PC-9 (cell line): ENCODE data around the gene GALNT2. TPM values are rescaled to one million over a fixed set of nuclear protein-coding genes. Genes with fewer than 3 reads are reported as not detected.
A peak's percentile ranks its signal among the peaks of the same experiment; 100 is the strongest.

ENCODE experiments used
- BruUV-seq: library from RNA; stranded (reverse); fragments of 400-500 nt; replicated peaks from 2 replicates; lab custom pipeline; 2021; lab: Mats Ljungman, UMichigan
- CTCF ChIA-PET: fragments of 300-600 bp; sonication (Branson Sonifier 250); formaldehyde crosslinking; loops from one replicate; lab custom pipeline; 2022; ENCODE audit warnings: antibody characterized with exemption; lab: Charles Lee
- POLR2A ChIA-PET: fragments of 300-600 bp; sonication (Branson Sonifier 250); formaldehyde crosslinking; loops from one replicate; lab custom pipeline; 2022; ENCODE audit warnings: antibody characterized with exemption; ENCODE audit not compliant: unreplicated experiment; lab: Charles Lee
- DNase-seq, 2 experiments: peaks; one replicate each; pipeline versions ENCODE4 v3.0.0 to v3.0.0-alpha.2; 2015 to 2022; ENCODE audit warnings: mixed read lengths in 1 of 2
- H2AFZ ChIP-seq: fragments of 200-600 bp; sonication (generic); 2 replicates; pipeline ENCODE4 v1.8.1; 2017; ENCODE audit warnings: antibody characterized with exemption
- H3F3A ChIP-seq: fragments of 200-600 bp; sonication (generic); 2 replicates; pipeline ENCODE4 v1.8.1; 2017; ENCODE audit warnings: antibody characterized with exemption, mild to moderate bottlenecking, low read depth; ENCODE audit not compliant: insufficient read depth
- H3K27ac ChIP-seq: fragments of 200-600 bp; sonication (generic); 2 replicates; pipeline ENCODE4 v1.6.1; 2016; ENCODE audit warnings: mixed run types
- H3K27me3 ChIP-seq: fragments of 200-600 bp; sonication (generic); 2 replicates; pipeline ENCODE4 v1.6.1; 2016; ENCODE audit warnings: low read depth, mixed run types; ENCODE audit not compliant: insufficient read depth
- H3K36me3 ChIP-seq: fragments of 200-600 bp; sonication (generic); 2 replicates; pipeline ENCODE4 v1.6.1; 2016; ENCODE audit warnings: low read depth, mixed run types
- H3K4me1 ChIP-seq: fragments of 200-600 bp; sonication (generic); replicated peaks from 2 replicates; pipeline ENCODE4 v1.6.1; 2016; ENCODE audit warnings: mixed run types; ENCODE audit not compliant: insufficient read depth
- H3K4me2 ChIP-seq: fragments of 200-600 bp; sonication (generic); 2 replicates; pipeline ENCODE4 v1.6.1; 2017; ENCODE audit warnings: mixed run types
- H3K4me3 ChIP-seq: fragments of 200-600 bp; sonication (generic); 2 replicates; pipeline ENCODE4 v1.6.1; 2016; ENCODE audit warnings: mixed run types
- H3K79me2 ChIP-seq: fragments of 200-600 bp; sonication (generic); 2 replicates; pipeline ENCODE4 v1.6.1; 2017; ENCODE audit warnings: low read depth, mixed run types
- H3K9me2 ChIP-seq: fragments of 200-600 bp; sonication (generic); 2 replicates; pipeline ENCODE4 v1.8.1; 2017; ENCODE audit warnings: mild to moderate bottlenecking; ENCODE audit not compliant: insufficient read depth
- H3K9me3 ChIP-seq: fragments of 200-600 bp; sonication (generic); 2 replicates; pipeline ENCODE4 v1.8.1; 2016; ENCODE audit warnings: low read depth; ENCODE audit not compliant: insufficient read depth
- H4K20me1 ChIP-seq: fragments of 200-600 bp; sonication (generic); 2 replicates; pipeline ENCODE4 v1.8.1; 2017; ENCODE audit not compliant: insufficient read depth
- EZH2 ChIP-seq: fragments of 200-600 bp; sonication (generic); IDR thresholded peaks from 2 replicates; pipeline ENCODE4 v1.8.0; 2017; ENCODE audit warnings: antibody characterized with exemption, low read depth
- intact Hi-C: fragments of 100-400 bp; cut with micrococcal nuclease; formaldehyde crosslinking; loops from one replicate; pipeline ENCODE4 v1.10.0; 2022; ENCODE audit not compliant: unreplicated experiment
- total RNA-seq: library from RNA; stranded (reverse); gene quantifications from 2 replicates; pipeline ENCODE4 v1.2.3, GENCODE V29; 2021
- TF ChIP-seq, protein P1 (sequence below): fragments of 200-600 bp; sonication (generic); conservative IDR thresholded peaks from 2 replicates; pipeline ENCODE4 v1.6.1; 2017; ENCODE audit warnings: mixed run types, antibody characterized with exemption, mild to moderate bottlenecking, moderate library complexity

Gene GALNT2
- total RNA-seq, 1 experiment from 2014 or later = 121 TPM

DNA sequence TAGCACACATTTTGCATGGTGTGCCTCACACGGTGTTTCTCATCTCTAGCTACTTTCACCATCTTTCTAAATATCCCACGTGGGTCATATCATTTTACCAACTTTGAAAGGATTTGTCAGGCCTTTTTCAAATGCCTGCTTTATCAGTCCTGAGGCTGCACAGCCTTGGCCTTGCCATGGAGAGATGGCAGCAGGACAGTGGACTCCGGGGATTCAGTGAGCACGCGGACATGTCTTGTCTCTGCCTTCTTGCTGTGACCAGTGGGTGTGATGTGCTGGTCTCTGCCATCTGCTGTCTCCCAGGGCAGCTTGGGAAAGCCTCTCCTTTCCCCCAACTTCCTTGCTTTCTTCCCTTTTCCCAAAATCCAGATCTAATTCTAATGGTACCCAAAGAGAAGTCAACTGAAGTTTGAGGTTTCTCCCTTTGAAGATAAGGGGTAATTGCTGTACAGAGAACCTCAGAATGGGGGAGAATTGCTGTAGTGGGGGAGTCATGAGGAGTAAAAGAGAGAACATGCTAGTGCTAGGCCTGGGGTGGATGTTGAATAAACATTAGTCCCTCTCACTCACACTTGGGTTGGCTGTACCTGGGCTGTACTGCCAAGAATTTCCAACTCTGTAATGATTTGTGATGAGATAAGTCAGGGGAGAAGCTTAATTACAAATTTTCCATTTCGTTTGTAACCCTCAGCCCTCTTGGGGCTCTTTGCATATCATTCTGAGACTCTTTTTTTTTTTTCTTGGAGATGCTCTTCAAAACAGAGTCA, 99.5 kb downstream of the GALNT2 start:
- Histone ChIP-seq H3K4me3 (no peak overlapping the region), H3F3A (no peaks in the 10 kb centered on the region), H3K79me2 (peaks cover 11% of the 10 kb centered on the region; the same call in 1 of the 2 replicates), H4K20me1 (no peaks in the 10 kb centered on the region), H3K9me2 (no peaks in the 10 kb centered on the region), H2AFZ (no peak overlapping the region), H3K9me3 (peaks cover 8% of the 10 kb centered on the region; the same call in 1 of the 2 replicates), H3K27me3 (no peaks in the 10 kb centered on the region), H3K27ac (no peak overlapping the region), H3K36me3 (no peaks in the 10 kb centered on the region), H3K4me2 (no peak overlapping the region), H3K4me1 (no peaks in the 10 kb centered on the region)
- CTCF ChIA-PET = interaction anchor here (0.6 to 0.7 kb wide), 4 partner anchors 89 to 757 kb away, joined by 3 to 7 read pairs (median 3); no protein-coding TSS in a partner anchor
- BruUV-seq = no TSS peak
- TF ChIP-seq, protein P1, sequence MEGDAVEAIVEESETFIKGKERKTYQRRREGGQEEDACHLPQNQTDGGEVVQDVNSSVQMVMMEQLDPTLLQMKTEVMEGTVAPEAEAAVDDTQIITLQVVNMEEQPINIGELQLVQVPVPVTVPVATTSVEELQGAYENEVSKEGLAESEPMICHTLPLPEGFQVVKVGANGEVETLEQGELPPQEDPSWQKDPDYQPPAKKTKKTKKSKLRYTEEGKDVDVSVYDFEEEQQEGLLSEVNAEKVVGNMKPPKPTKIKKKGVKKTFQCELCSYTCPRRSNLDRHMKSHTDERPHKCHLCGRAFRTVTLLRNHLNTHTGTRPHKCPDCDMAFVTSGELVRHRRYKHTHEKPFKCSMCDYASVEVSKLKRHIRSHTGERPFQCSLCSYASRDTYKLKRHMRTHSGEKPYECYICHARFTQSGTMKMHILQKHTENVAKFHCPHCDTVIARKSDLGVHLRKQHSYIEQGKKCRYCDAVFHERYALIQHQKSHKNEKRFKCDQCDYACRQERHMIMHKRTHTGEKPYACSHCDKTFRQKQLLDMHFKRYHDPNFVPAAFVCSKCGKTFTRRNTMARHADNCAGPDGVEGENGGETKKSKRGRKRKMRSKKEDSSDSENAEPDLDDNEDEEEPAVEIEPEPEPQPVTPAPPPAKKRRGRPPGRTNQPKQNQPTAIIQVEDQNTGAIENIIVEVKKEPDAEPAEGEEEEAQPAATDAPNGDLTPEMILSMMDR = no peak
- no peak for TF ChIP-seq EZH2
- no peak for DNase-seq
- intact Hi-C loops = loop anchor here (10.0 kb wide), 2 partner anchors 312 to 502 kb away; no protein-coding TSS in a partner anchor
- POLR2A ChIA-PET = no interaction called here

DNA sequence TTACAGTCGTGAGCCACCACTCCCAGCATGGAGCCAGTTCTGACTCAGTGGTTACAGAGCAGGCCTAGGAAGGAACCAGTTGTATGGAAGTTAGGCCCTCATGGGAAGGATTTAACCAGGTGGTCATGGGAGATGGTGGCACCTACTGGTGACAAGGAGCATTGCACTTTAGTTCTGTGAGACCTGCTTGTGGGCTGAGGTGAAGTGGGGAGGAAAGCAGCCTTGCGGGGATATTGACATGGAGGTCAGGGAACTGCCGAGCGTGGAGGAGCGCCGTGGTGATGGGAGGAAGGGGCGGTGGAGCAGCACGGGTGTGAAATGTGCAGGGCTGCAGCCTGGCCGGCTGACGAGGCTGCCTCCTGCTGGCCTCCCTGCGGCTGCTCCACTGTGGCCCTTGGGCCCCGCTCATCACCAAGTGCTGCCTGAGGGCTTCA, 100.4 kb downstream of the GALNT2 start:
- Histone ChIP-seq H3F3A (no peaks in the 10 kb centered on the region), H3K4me1 (no peaks in the 10 kb centered on the region), H3K27me3 (no peaks in the 10 kb centered on the region), H3K36me3 (no peaks in the 10 kb centered on the region), H3K9me3 (peaks cover 8% of the 10 kb centered on the region; the same call in 1 of the 2 replicates), H3K4me2 (no peak overlapping the region), H4K20me1 (0 out of 2 replicates have a peak, but pooled peaks cover 3% of the 10 kb centered on the region), H3K27ac (no peak overlapping the region), H3K79me2 (peaks cover 11% of the 10 kb centered on the region; the same call in 1 of the 2 replicates), H3K9me2 (no peaks in the 10 kb centered on the region), H3K4me3 (no peak overlapping the region), H2AFZ (no peak overlapping the region)
- no peak for TF ChIP-seq EZH2
- TF ChIP-seq, protein P1 = peak; percentile 88
- BruUV-seq = no TSS peak
- CTCF ChIA-PET = interaction anchor here (0.6 to 0.7 kb wide), 3 partner anchors 124 to 757 kb away, joined by 3 to 7 read pairs (median 3); no protein-coding TSS in a partner anchor
- POLR2A ChIA-PET = no interaction called here
- intact Hi-C loops = loop anchor here (10.0 kb wide), 2 partner anchors 313 to 503 kb away; no protein-coding TSS in a partner anchor
- peak in 1 of 2 experiments; percentile 20 for DNase-seq

DNA sequence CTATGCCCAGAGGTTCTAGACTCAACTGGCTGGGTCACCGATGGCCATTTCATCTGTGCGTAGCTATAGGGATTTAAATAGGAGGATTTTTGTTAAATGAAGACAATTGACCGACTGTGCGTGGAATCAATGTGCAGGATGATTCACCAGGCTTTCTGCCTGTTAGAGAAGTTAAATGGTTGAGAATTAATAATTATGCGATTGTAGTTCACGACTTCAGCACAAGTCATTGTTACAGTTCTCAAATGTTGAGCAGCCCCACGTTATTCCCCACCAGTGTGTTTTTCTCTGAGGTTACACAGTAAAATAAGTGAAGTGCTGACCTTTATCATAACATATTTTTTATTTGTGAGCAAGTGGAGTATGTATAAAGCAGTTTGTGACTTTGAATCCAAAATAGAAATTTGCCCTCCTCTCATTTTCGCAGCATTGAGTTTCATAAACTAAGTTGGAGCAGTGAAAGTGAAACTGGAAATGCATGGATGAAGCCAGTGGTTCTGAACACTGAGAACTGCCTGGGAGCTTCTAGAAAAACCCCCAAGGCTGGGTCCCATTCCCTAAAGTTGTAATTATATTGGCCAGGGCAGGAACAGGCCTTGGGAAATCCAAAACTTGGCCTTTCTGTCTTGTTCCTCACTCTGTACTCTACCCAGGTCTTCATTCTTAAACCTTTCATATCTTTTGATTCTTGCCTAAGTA, 102.6 kb downstream of the GALNT2 start:
- H3K79me2 ChIP-seq = peaks cover 11% of the 10 kb centered on the region; the same call in 1 of the 2 replicates
- H3K4me2 ChIP-seq = no peak overlapping the region
- no peaks in the 10 kb centered on the region for H3K9me2 ChIP-seq
- H3K9me3 ChIP-seq = peaks cover 8% of the 10 kb centered on the region; the same call in 1 of the 2 replicates
- DNase-seq = no peak
- TF ChIP-seq, protein P1 = no peak
- no peak for TF ChIP-seq EZH2
- ChIA-PET POLR2A (no interaction called here), CTCF (no interaction called here)
- no peaks in the 10 kb centered on the region for H3K27me3 ChIP-seq
- intact Hi-C loops = loop anchor here (10.0 kb wide), 2 partner anchors 315 to 505 kb away; no protein-coding TSS in a partner anchor
- 0 out of 2 replicates have a peak, but pooled peaks cover 3% of the 10 kb centered on the region for H4K20me1 ChIP-seq
- H3K27ac ChIP-seq = no peak overlapping the region
- no peaks in the 10 kb centered on the region for H3K4me1 ChIP-seq
- no peaks in the 10 kb centered on the region for H3F3A ChIP-seq
- no TSS peak for BruUV-seq
- H3K4me3 ChIP-seq = no peak overlapping the region
- no peak overlapping the region for H2AFZ ChIP-seq
- H3K36me3 ChIP-seq = no peaks in the 10 kb centered on the region
